Measurements from ENCODE around the gene PRKAG2. TPM values are rescaled to one million over a fixed set of nuclear protein-coding genes. Genes with fewer than 3 reads are reported as not detected.

PRKAG2 gene
- total and polyA plus RNA-seq, 2 experiments from 2014 or later, result 9.1 to 14.9 TPM

GRCh38 chr7:151859948-151860685, 16.8 kb downstream of the PRKAG2 start:
- no peak overlapping the region for H3K4me2 ChIP-seq
- Mint-ChIP-seq H3K9me3 (no peaks in the 10 kb centered on the region; the same call in 2 of the 3 replicates), H3K27ac (no peak overlapping the region), H3K27me3 (ENCODE audit: insufficient read depth, low read depth, poor library complexity) (peaks cover 10% of the 10 kb centered on the region), H3K36me3 (ENCODE audit: low read depth) (no peaks in the 10 kb centered on the region), H3K4me1 (peaks cover 3% of the 10 kb centered on the region; the same call in 1 of the 3 replicates), H3K4me3 (no peak overlapping the region)
- ATAC-seq (no peak), DNase-seq (ENCODE audit: low spot score) (no peak)
- no peaks in the 10 kb centered on the region for H4K20me1 ChIP-seq (replicated peaks; ENCODE audit: insufficient read depth)
- no peak overlapping the region for H2AFZ ChIP-seq
- H3K4me1 ChIP-seq (ENCODE audit: insufficient read depth), result no peaks in the 10 kb centered on the region
- H3K79me2 ChIP-seq (replicated peaks; ENCODE audit: insufficient read depth), result no peaks in the 10 kb centered on the region
- no peaks in the 10 kb centered on the region for H3F3A ChIP-seq (replicated peaks; ENCODE audit: low read depth)
- TF ChIP-seq ZNF331 (CRISPR knock-in tag; IDR thresholded peaks at IDR 0.05; ENCODE audit: low read depth) (no peak), POLR2AphosphoS5 (IDR thresholded peaks at IDR 0.05; ENCODE audit: low read depth) (no peak), ZNF114 (CRISPR knock-in tag; IDR thresholded peaks at IDR 0.05) (no peak), REST (IDR thresholded peaks at IDR 0.05; ENCODE audit: unreplicated experiment) (no peak), EZH2phosphoT487 (IDR thresholded peaks at IDR 0.05; ENCODE audit: unreplicated experiment) (no peak), STAT1 (IDR thresholded peaks at IDR 0.05; ENCODE audit: unreplicated experiment) (no peak), ZNF462 (CRISPR knock-in tag; IDR thresholded peaks at IDR 0.05) (no peak), CTCF (conservative IDR thresholded peaks at IDR 0.05; ENCODE audit: low read depth in 2 of 2) (no peak), ETS1 (IDR thresholded peaks at IDR 0.05) (no peak), CREB1 (CRISPR knock-in tag; IDR thresholded peaks at IDR 0.05; ENCODE audit: low read depth) (no peak)
- no peak overlapping the region for H3K27ac ChIP-seq (ENCODE audit: low read depth)
- no peaks in the 10 kb centered on the region for H3K27me3 ChIP-seq (ENCODE audit: insufficient read depth)
- no peak overlapping the region for H3K4me3 ChIP-seq
- no peaks in the 10 kb centered on the region for H3K36me3 ChIP-seq (ENCODE audit: insufficient read depth)
- no peaks in the 10 kb centered on the region for H3K9me2 ChIP-seq (ENCODE audit: insufficient read depth)
